ENCODE measurements around the gene PHLPP1.

Gene PHLPP1

GRCh38 chr18:62744076-62744968, 29.0 kb downstream of the PHLPP1 start:
- no peak for DNase-seq

- DNase-seq, result no peak
Observed at GRCh38 chr18:62745089-62745751, 29.9 kb downstream of the PHLPP1 start.

DNA sequence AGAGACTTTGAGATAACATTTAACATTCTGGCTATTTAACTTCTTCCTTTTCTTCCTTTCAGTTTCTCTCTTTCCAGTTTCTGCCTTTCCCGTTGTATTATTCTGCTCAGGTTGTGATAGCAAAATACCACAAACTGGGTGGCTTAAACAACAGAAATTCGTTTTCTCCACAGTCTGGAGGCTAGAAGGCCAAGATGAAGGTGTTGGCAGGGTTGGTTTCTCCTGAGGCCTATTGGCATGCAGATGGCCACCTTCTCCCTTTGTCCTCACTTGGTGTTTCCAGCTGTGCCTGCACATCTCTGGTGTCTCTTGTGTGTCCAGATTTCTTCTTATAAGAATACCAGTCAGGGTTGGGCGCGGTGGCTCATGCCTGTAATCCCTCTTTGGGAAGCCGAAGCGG, 34.0 kb downstream of the PHLPP1 start:
- DNase-seq, result no peak

GRCh38 chr18:62751341-62751821, 36.0 kb downstream of the PHLPP1 start:
- peak; percentile 45 for DNase-seq

DNA sequence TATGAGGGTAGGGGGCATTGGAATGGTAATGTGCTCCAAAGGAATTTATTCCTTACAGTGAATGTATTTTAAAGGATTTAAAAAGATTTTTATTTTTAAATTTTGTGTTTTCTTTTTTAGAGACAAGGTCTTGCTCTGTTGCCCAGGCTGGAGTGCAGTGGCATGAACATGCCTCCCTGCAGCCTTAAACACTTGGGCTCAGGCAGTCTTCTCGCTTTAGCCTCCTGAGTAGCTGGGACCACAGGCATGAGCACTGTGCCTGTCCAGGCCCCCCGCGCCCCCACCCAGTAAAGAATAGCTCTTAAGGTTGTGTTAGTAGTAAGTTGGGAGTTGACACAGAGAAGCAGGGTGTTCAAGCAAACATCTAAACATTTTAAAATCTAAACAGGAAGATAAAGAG, 36.6 kb downstream of the PHLPP1 start:
- no peak for DNase-seq

DNA sequence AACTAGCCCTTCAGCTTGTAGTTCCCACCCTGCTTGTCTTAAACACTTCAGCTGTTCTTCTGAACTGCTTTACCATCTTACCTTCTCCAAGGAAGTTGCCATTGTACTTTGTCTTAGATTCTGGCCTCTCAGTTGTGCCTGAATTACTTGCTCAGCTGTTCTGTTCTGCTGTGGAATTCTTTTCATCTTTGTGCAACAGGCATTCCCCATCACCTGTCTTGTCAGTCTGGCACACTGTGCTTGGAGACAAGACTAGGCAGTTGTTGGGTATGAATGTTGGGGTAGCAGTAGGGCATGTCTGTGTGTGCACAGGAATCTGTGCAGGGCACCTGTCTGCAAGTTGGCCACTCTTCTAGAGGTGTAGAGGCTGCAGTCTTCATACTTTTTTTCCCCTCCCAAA, 38.7 kb downstream of the PHLPP1 start:
- DNase-seq, result no peak

DNA sequence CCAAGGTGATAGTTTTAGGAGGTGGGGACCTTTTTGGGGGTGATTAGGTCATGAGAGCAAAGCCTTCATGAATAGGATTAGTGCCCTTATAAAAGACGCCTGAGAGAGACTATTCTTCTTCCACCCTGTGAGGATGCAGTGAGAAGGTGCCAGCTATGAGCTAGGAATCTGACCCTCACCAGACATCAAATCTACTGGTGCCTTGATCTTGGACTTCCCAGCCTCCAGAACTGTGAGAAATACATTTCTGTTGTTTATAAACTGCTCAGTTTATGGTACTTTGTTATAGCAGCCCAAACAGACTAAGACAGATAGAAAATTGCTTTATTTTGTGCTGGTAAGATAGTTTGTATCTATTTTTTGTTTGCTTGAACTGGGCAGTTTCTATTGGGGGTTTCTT, 40.1 kb downstream of the PHLPP1 start:
- DNase-seq, result no peak

DNA sequence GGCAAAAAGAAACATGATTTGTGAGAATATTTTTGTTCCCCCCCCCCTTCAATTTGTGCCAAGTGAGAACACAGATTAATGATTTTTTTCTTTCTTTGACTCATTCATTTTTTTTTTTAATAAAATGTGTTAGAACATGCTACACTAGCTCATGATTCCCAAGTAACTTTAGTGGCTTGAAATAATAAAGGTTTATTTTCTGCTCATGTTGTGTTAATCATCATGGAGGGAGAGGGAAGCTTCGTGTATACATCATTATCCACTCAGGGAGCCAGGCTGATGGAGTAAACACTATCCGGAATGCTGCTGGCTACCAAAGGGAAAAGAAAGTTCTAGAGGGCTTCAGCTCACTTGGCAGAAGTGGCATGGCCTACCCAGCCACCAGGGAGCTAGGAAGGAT, 40.6 kb downstream of the PHLPP1 start:
- no peak for DNase-seq

DNA sequence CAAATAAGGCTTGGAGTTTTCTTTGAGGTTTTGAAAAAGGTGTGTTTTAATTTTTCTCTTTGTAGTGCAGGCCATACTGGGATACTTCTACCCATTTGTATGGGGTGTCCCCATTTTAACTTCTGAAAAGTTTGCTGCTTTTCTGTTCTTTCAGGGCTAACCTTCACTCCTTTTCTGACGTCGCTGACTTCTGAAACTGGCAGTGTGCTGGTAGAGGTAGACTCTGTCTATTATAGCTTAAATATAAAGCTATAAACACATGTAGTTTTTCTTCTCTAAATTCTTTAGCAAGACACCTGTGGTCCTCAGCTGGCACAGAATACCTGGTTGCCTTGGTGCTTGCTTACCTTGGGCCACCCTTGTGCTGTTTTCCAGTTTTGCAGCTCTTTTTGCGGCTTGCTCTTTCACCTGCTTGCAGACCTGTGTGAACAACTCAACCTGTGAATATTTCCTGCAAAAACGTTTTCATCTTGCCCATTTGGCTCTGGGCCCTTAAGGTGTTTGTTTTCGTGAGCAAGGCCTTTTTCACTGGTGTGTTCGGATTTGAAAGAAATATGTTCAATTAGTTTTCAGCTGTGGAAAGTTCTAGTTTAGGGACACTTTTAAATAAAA, 42.2 kb downstream of the PHLPP1 start:
- DNase-seq, result no peak

- DNase-seq, result no peak
Observed at GRCh38 chr18:62758591-62758990, 43.2 kb downstream of the PHLPP1 start.

DNA sequence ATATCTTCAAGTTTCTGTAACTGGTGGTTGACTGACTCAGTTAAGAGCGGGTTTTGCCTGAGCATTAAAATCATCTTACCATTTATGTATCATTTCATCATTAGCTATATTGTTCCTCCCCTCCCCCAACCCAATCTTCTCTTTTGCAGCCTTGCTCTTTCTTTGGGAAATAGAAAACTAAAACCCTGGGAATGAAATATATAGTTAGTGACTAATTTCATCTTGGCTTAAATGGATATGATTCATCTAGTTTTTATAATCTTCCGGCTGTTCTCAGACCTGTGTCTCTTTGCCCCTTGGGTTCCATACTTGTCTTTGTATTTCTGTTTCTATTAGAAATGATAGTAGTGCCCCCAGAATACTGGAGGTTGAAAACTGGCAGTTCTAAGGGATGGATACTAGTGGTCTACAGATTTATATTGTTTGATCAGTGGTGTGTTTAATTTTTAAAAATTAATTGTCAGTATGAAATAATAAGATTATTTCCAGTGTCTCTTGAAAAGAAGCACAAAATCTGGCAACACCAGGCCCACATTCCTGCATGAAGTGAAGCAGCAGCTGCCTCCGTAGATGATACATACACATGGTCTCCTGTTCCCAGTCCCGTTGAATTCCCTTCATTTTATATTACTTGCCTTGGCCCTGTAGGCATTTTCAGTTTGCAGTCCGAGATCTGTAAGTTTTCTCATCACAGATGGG, 44.5 kb downstream of the PHLPP1 start:
- no peak for DNase-seq

GRCh38 chr18:62760403-62760734, 45.0 kb downstream of the PHLPP1 start:
- DNase-seq, result no peak

DNA sequence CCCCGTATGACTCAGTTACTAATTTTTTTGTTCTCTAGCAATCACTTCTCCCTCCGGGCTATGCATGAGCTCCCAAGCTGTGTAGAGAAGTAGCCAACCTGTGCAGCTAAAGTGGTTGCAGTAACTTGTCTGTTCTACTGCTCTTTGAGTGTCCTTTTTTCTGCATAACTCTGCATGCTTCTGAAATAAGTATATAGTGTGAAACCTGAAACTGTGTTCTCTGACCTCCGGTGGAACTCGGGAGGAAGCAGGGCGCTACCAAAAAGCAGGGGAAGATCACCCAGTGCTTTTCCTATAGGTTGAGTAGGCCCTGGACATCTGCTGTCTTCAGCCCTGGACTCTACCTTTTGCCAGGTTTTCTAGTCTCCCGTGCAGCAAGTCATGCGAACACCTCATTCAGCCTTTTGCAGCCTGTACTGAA, 47.8 kb downstream of the PHLPP1 start:
- DNase-seq, result no peak

- DNase-seq, result no peak
Observed at GRCh38 chr18:62766266-62766665, 50.9 kb downstream of the PHLPP1 start.

GRCh38 chr18:62767321-62767720, 52.0 kb downstream of the PHLPP1 start:
- no peak for DNase-seq

- no peak for DNase-seq
Observed at GRCh38 chr18:62767836-62768557, 52.7 kb downstream of the PHLPP1 start.

DNA sequence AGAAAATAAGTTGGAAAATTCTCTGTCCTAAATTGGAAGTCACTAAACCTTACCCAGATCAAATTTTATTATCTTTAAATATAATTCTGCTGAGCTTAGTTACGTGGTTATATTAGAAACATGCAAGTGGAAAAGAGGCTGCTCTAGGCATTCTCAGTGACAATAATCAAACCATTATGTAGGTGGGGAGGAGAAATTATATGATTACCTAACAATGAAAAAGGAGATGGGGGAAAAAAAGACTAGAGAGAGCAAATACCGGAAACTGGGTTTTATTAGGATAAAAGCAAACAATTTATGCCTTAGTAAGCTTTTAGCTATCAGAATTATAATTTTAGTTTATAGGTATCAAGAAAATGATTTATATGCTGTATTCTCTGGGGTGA, 53.2 kb downstream of the PHLPP1 start:
- DNase-seq, result no peak

GRCh38 chr18:62769216-62769615, 53.9 kb downstream of the PHLPP1 start:
- DNase-seq, result no peak

- no peak for DNase-seq
Observed at GRCh38 chr18:62771494-62772270, 56.3 kb downstream of the PHLPP1 start.

GRCh38 chr18:62772860-62773584, 57.7 kb downstream of the PHLPP1 start:
- DNase-seq, result no peak

DNA sequence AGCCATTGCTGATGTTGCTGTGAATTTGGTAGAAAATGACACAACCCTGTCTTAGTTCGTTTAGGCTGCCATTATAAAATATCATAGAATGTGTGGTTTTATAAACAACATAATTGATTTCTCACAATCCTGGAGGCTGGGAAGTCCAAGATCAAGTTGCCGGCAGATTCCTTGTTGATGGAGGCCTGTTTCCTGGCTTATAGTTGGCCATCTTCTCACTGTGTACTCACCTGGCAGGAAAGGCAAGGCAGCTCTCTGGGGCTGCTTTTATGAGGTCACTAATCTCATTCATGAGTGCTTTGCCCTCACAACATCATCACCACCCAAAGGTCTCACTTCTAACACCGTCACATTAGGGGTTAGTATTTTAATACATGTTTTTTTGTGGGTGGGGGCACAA, 58.4 kb downstream of the PHLPP1 start:
- DNase-seq, result no peak
